Sigmoid colon (tissue), 4 donors: ENCODE results near the gene FIGLA.

Experiments
- EP300 ChIP-seq, 4 donors: sonication (generic); formaldehyde crosslinking; IDR thresholded peaks; one replicate each; pipeline ENCODE4 v1.6.1; 2017; ENCODE audit warnings: antibody characterized with exemption in 4 of 4
- POLR2A ChIP-seq, 2 donors: fragments of 450-650 bp; IDR thresholded peaks; one replicate each; pipeline ENCODE4 v1.6.1; 2016; ENCODE audit warnings: antibody characterized with exemption in 2 of 2, mild to moderate bottlenecking in 2 of 2, moderate library complexity in 2 of 2
- TF ChIP-seq, protein P1 (sequence below), 4 experiments: fragments of 450-650 bp in 3 of 4; fragments of 200-600 bp in 1 of 4; IDR thresholded peaks; one replicate each; pipeline ENCODE4 v1.5.1; 2016 to 2019; ENCODE audit warnings: antibody characterized with exemption in 4 of 4, mild to moderate bottlenecking in 3 of 4, moderate library complexity in 2 of 4

DNA sequence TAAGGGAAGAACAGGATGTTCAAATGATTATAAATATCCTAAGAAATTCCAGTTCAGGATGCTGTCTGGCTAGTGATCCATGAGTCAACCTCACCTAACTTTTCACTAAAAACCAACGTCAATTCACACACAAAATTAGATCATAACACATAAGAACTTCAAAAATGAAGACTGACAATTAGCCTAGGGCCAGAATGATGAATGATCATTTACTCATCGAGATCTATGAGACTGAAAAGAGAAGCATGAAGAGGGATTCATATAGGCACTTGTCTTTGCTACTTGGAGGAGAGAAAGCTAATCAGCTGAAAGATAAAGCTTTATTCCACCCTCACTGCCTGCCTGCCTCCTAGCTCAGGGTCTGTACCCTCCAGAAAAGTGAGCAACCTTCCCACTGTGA is 52.3 kb downstream of the FIGLA start:
- TF ChIP-seq EP300 (IDR thresholded peaks at IDR 0.05), result no peak
- TF ChIP-seq, protein P1, sequence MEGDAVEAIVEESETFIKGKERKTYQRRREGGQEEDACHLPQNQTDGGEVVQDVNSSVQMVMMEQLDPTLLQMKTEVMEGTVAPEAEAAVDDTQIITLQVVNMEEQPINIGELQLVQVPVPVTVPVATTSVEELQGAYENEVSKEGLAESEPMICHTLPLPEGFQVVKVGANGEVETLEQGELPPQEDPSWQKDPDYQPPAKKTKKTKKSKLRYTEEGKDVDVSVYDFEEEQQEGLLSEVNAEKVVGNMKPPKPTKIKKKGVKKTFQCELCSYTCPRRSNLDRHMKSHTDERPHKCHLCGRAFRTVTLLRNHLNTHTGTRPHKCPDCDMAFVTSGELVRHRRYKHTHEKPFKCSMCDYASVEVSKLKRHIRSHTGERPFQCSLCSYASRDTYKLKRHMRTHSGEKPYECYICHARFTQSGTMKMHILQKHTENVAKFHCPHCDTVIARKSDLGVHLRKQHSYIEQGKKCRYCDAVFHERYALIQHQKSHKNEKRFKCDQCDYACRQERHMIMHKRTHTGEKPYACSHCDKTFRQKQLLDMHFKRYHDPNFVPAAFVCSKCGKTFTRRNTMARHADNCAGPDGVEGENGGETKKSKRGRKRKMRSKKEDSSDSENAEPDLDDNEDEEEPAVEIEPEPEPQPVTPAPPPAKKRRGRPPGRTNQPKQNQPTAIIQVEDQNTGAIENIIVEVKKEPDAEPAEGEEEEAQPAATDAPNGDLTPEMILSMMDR (IDR thresholded peaks at IDR 0.05), result no peak
- no peak for TF ChIP-seq POLR2A (IDR thresholded peaks at IDR 0.05)
